A549 (cell line): ENCODE measurements around the gene FANCC.

ENCODE experiments used
- CEBPB ChIP-seq, 2 experiments: fragments of >200 bp in 1 of 2; sonication (Bioruptor Twin) in 1 of 2; formaldehyde crosslinking in 1 of 2; IDR thresholded peaks; 2 replicates each; pipeline ENCODE4 v1.6.1; 2012 to 2016
- EP300 ChIP-seq, 2 experiments: fragments of >200 bp; sonication (Bioruptor Twin); formaldehyde crosslinking; IDR thresholded peaks; 2 replicates in 1 of 2; 3 replicates in 1 of 2; pipeline ENCODE4 v1.6.1; 2016 to 2017
- RFX5 ChIP-seq: fragments of 450-650 bp; IDR thresholded peaks from 2 replicates; pipeline ENCODE4 v1.7.1; 2014; ENCODE audit warnings: antibody characterized with exemption, mild to moderate bottlenecking, moderate library complexity
- ZFP36 ChIP-seq: fragments of 450-650 bp; IDR thresholded peaks from 2 replicates; pipeline ENCODE4 v1.6.1; 2014; ENCODE audit warnings: borderline replicate concordance; ENCODE audit not compliant: partially characterized antibody

- TF ChIP-seq CEBPB (IDR thresholded peaks at IDR 0.05) (no peak), EP300 (IDR thresholded peaks at IDR 0.05) (no peak), ZFP36 (no peak), RFX5 (no peak)
Observed at GRCh38 chr9:95058121-95058785, 259.3 kb downstream of the FANCC start.
